Stimulated activated naive CD4-positive, alpha-beta T cell treated with Interleukin-2 at 50 U/mL for 16 hours (primary cell): ENCODE data around the gene XPR1.
"Not testable (repeated sequence)": the region's sequence is repeated elsewhere in the genome, so short reads cannot be mapped to it uniquely, and the experiment has no call there.

Experiments used
- DNase-seq: peaks from one replicate; lab custom pipeline; 2025; lab: John Stamatoyannopoulos, UW

Gene XPR1

GRCh38 chr1:180722586-180722985, 90.8 kb downstream of the XPR1 start:
- DNase-seq = no peak

- DNase-seq = no peak
These were observed 92.2 kb downstream of the XPR1 start for GRCh38 chr1:180724055-180724454.

GRCh38 chr1:180726024-180726423, 94.2 kb downstream of the XPR1 start:
- DNase-seq = not testable (repeated sequence)

GRCh38 chr1:180727751-180728150, 95.9 kb downstream of the XPR1 start:
- DNase-seq = not testable (repeated sequence)

GRCh38 chr1:180728472-180729106, 96.8 kb downstream of the XPR1 start:
- no peak for DNase-seq

- no peak for DNase-seq
These were observed 99.3 kb downstream of the XPR1 start for GRCh38 chr1:180731131-180731530.

GRCh38 chr1:180732866-180733265, 101.0 kb downstream of the XPR1 start:
- no peak for DNase-seq

- DNase-seq = no peak
These were observed 102.5 kb downstream of the XPR1 start for GRCh38 chr1:180734366-180734765.

GRCh38 chr1:180742663-180743062, 110.8 kb downstream of the XPR1 start:
- DNase-seq = no peak

GRCh38 chr1:180743868-180744267, 112.0 kb downstream of the XPR1 start:
- no peak for DNase-seq

GRCh38 chr1:180745098-180745497, 113.3 kb downstream of the XPR1 start:
- DNase-seq = no peak

- no peak for DNase-seq
These were observed 120.1 kb downstream of the XPR1 start for GRCh38 chr1:180751921-180752320.

GRCh38 chr1:180754453-180754852, 122.6 kb downstream of the XPR1 start:
- DNase-seq = no peak

- no peak for DNase-seq
These were observed 125.8 kb downstream of the XPR1 start for GRCh38 chr1:180757657-180758056.

- no peak for DNase-seq
These were observed 131.0 kb downstream of the XPR1 start for GRCh38 chr1:180762796-180763195.

- no peak for DNase-seq
These were observed 133.3 kb downstream of the XPR1 start for GRCh38 chr1:180765151-180765550.

GRCh38 chr1:180769889-180770288, 138.1 kb downstream of the XPR1 start:
- DNase-seq = no peak

GRCh38 chr1:180773210-180773865, 141.5 kb downstream of the XPR1 start:
- DNase-seq = no peak

- DNase-seq = no peak
These were observed 144.0 kb downstream of the XPR1 start for GRCh38 chr1:180775801-180776200.

GRCh38 chr1:180777072-180777689, 145.4 kb downstream of the XPR1 start:
- no peak for DNase-seq

- no peak for DNase-seq
These were observed 147.1 kb downstream of the XPR1 start for GRCh38 chr1:180778782-180779398.

- DNase-seq = no peak
These were observed 147.8 kb downstream of the XPR1 start for GRCh38 chr1:180779584-180779983.

- no peak for DNase-seq
These were observed 149.9 kb downstream of the XPR1 start for GRCh38 chr1:180781718-180782117.
